Trophoblast cell (in vitro differentiated cells and primary cell): ENCODE results near the gene MFSD2A.
"Not testable (repeated sequence)": the region's sequence is repeated elsewhere in the genome, so short reads cannot be mapped to it uniquely, and the experiment has no call there.

Experiments
- DNase-seq, 2 donors: peaks; one replicate each; pipeline ENCODE4 v3.0.0-alpha.2; 2016
- H2AFZ ChIP-seq: 2 replicates; pipeline ENCODE4 v1.6.1; 2013; ENCODE audit warnings: low read length, moderate library complexity, mild to moderate bottlenecking; ENCODE audit not compliant: insufficient read depth, poor library complexity
- H2AK5ac ChIP-seq: 2 replicates; pipeline ENCODE4 v1.6.1; 2013; ENCODE audit warnings: mild to moderate bottlenecking, low read length
- H2BK120ac ChIP-seq: 2 replicates; pipeline ENCODE4 v1.6.1; 2013; ENCODE audit warnings: low read length, mild to moderate bottlenecking, moderate library complexity; ENCODE audit not compliant: insufficient read depth, poor library complexity
- H2BK12ac ChIP-seq: 2 replicates; pipeline ENCODE4 v1.6.1; 2013; ENCODE audit warnings: mild to moderate bottlenecking, low read length, moderate library complexity
- H2BK5ac ChIP-seq: 2 replicates; pipeline ENCODE4 v1.6.1; 2013; ENCODE audit warnings: low read length, low read depth, moderate library complexity, mild to moderate bottlenecking; ENCODE audit not compliant: poor library complexity
- H3K14ac ChIP-seq: 2 replicates; pipeline ENCODE4 v1.6.1; 2013; ENCODE audit warnings: mild to moderate bottlenecking, low read length
- H3K18ac ChIP-seq: 2 replicates; pipeline ENCODE4 v1.6.1; 2013; ENCODE audit warnings: mild to moderate bottlenecking, low read length
- H3K23ac ChIP-seq: 2 replicates; pipeline ENCODE4 v1.6.1; 2013; ENCODE audit warnings: low read length
- H3K27ac ChIP-seq: 2 replicates; pipeline ENCODE4 v1.5.1; 2013; ENCODE audit warnings: low read depth, mild to moderate bottlenecking, inconsistent platforms, low read length, moderate library complexity
- H3K27me3 ChIP-seq: 2 replicates; pipeline ENCODE4 v1.6.1; 2013; ENCODE audit warnings: inconsistent platforms, mild to moderate bottlenecking, low read length, moderate library complexity; ENCODE audit not compliant: insufficient read depth
- H3K36me3 ChIP-seq, 2 experiments: 1 replicate in 1 of 2; 2 replicates in 1 of 2; pipeline ENCODE4 v1.6.1; 2013; ENCODE audit warnings: low read length in 2 of 2, mild to moderate bottlenecking in 2 of 2, moderate library complexity in 1 of 2; ENCODE audit not compliant: insufficient read depth in 2 of 2, control insufficient read depth in 1 of 2
- H3K4ac ChIP-seq: 2 replicates; pipeline ENCODE4 v1.6.1; 2013; ENCODE audit warnings: low read depth, mild to moderate bottlenecking, low read length, moderate library complexity
- H3K4me1 ChIP-seq, 2 experiments: 1 replicate in 1 of 2; 2 replicates in 1 of 2; pipeline ENCODE4 v1.6.1; 2013; ENCODE audit warnings: low read length in 2 of 2, mild to moderate bottlenecking in 2 of 2, moderate library complexity in 1 of 2; ENCODE audit not compliant: insufficient read depth in 2 of 2, control insufficient read depth in 1 of 2
- H3K4me2 ChIP-seq: 2 replicates; pipeline ENCODE4 v1.6.1; 2013; ENCODE audit warnings: inconsistent platforms, mild to moderate bottlenecking, low read length, moderate library complexity
- H3K4me3 ChIP-seq: 2 replicates; pipeline ENCODE4 v1.5.1; 2013; ENCODE audit warnings: mild to moderate bottlenecking, low read depth, low read length, inconsistent platforms
- H3K79me1 ChIP-seq: one replicate; pipeline ENCODE4 v1.6.1; 2013; ENCODE audit warnings: low read length
- H3K79me2 ChIP-seq: 2 replicates; pipeline ENCODE4 v1.6.1; 2013; ENCODE audit warnings: low read length, mild to moderate bottlenecking; ENCODE audit not compliant: control insufficient read depth, insufficient read depth, poor library complexity
- H3K9ac ChIP-seq: 2 replicates; pipeline ENCODE4 v1.6.1; 2013; ENCODE audit warnings: mild to moderate bottlenecking, low read length
- H3K9me3 ChIP-seq: 2 replicates; pipeline ENCODE4 v1.6.1; 2013; ENCODE audit warnings: low read depth, mild to moderate bottlenecking, control low read depth, inconsistent platforms, low read length; ENCODE audit not compliant: insufficient read depth
- H4K12ac ChIP-seq: 2 replicates; pipeline ENCODE4 v1.6.1; 2013; ENCODE audit warnings: low read depth, mild to moderate bottlenecking, low read length, moderate library complexity
- H4K8ac ChIP-seq: 2 replicates; pipeline ENCODE4 v1.6.1; 2013; ENCODE audit warnings: low read depth, mild to moderate bottlenecking, low read length, moderate library complexity
- H4K91ac ChIP-seq: one replicate; pipeline ENCODE4 v1.6.1; 2013; ENCODE audit warnings: low read depth, mild to moderate bottlenecking, low read length, moderate library complexity
- WGBS: extraction: QIAGEN DNeasy Blood & Tissue Kit; methylation state at CpG from one replicate; pipeline ENCODE4 v1.1.7; 2013; ENCODE audit warnings: missing lambda C conversion rate; ENCODE audit not compliant: insufficient read length, insufficient coverage; ENCODE audit errors: extremely low coverage; 5-methylcytosine and 5-hydroxymethylcytosine counted together

MFSD2A gene

GRCh38 chr1:40004857-40005256, 49.9 kb downstream of the MFSD2A start:
- Histone ChIP-seq H3K27ac (no peak overlapping the region), H2BK5ac (no peak overlapping the region), H3K23ac (no peak overlapping the region), H3K79me2 (no peaks in the 10 kb centered on the region), H3K4ac (no peak overlapping the region), H4K12ac (no peak overlapping the region), H3K14ac (no peak overlapping the region), H2AK5ac (no peak overlapping the region), H2BK120ac (no peak overlapping the region), H3K4me2 (no peak overlapping the region), H3K79me1 (no peaks in the 10 kb centered on the region), H2BK12ac (no peak overlapping the region), H3K9ac (no peak overlapping the region), H3K36me3 (no peaks in the 10 kb centered on the region), H3K27me3 (no peaks in the 10 kb centered on the region), H3K4me1 (no peaks in the 10 kb centered on the region), H4K8ac (no peak overlapping the region), H3K9me3 (no peaks in the 10 kb centered on the region), H3K18ac (no peak overlapping the region), H2AFZ (no peak overlapping the region), H4K91ac (no peak overlapping the region), H3K4me3 (no peak overlapping the region)
- peak; percentile 85 to 90 for DNase-seq
- no CpG with 5 or more reads among the region's 2 CpGs for WGBS

GRCh38 chr1:40007481-40008034, 52.6 kb downstream of the MFSD2A start:
- not testable (repeated sequence) for H3K4me1 ChIP-seq, H3K23ac ChIP-seq, H4K8ac ChIP-seq, H2BK12ac ChIP-seq, H3K9ac ChIP-seq, H2AK5ac ChIP-seq, H3K4me3 ChIP-seq, H2BK5ac ChIP-seq, H3K79me2 ChIP-seq, H3K79me1 ChIP-seq, H3K36me3 ChIP-seq, H3K4me2 ChIP-seq, H3K14ac ChIP-seq, H3K27ac ChIP-seq, H2AFZ ChIP-seq, H3K18ac ChIP-seq, H3K27me3 ChIP-seq, H4K12ac ChIP-seq, H2BK120ac ChIP-seq, H4K91ac ChIP-seq, H3K9me3 ChIP-seq, H3K4ac ChIP-seq
- peak; percentile 76 to 87 for DNase-seq
- WGBS = no CpG with 5 or more reads among the region's 3 CpGs

GRCh38 chr1:40011198-40011597, 56.3 kb downstream of the MFSD2A start:
- DNase-seq = no peak
- no peak overlapping the region for H3K27ac ChIP-seq
- H2AFZ ChIP-seq = no peak overlapping the region
- H3K4me1 ChIP-seq = no peaks in the 10 kb centered on the region
- no peak overlapping the region for H4K91ac ChIP-seq
- no peaks in the 10 kb centered on the region for H3K36me3 ChIP-seq
- H2BK5ac ChIP-seq = no peak overlapping the region
- no peak overlapping the region for H3K4me2 ChIP-seq
- H3K23ac ChIP-seq = no peak overlapping the region
- H3K79me2 ChIP-seq = no peaks in the 10 kb centered on the region
- no peak overlapping the region for H3K4me3 ChIP-seq
- H3K4ac ChIP-seq = no peak overlapping the region
- no peak overlapping the region for H3K9ac ChIP-seq
- no peak overlapping the region for H2BK120ac ChIP-seq
- no peak overlapping the region for H2BK12ac ChIP-seq
- H4K12ac ChIP-seq = no peak overlapping the region
- no peak overlapping the region for H3K14ac ChIP-seq
- H3K27me3 ChIP-seq = no peaks in the 10 kb centered on the region
- H3K18ac ChIP-seq = no peak overlapping the region
- no peaks in the 10 kb centered on the region for H3K79me1 ChIP-seq
- H4K8ac ChIP-seq = no peak overlapping the region
- H2AK5ac ChIP-seq = no peak overlapping the region
- no peaks in the 10 kb centered on the region for H3K9me3 ChIP-seq
- no CpG with 5 or more reads among the region's 3 CpGs for WGBS

- Histone ChIP-seq H3K9ac (no peak overlapping the region), H2BK5ac (no peak overlapping the region), H2BK12ac (no peak overlapping the region), H3K14ac (no peak overlapping the region), H4K8ac (no peak overlapping the region), H3K4me2 (no peak overlapping the region), H2AFZ (no peak overlapping the region), H4K12ac (no peak overlapping the region), H3K23ac (no peak overlapping the region), H4K91ac (no peak overlapping the region), H3K4me1 (no peaks in the 10 kb centered on the region), H3K4me3 (no peak overlapping the region), H3K4ac (no peak overlapping the region), H3K79me1 (no peaks in the 10 kb centered on the region), H3K18ac (no peak overlapping the region), H2AK5ac (no peak overlapping the region), H3K36me3 (no peaks in the 10 kb centered on the region), H3K9me3 (no peaks in the 10 kb centered on the region), H3K27ac (no peak overlapping the region), H2BK120ac (no peak overlapping the region), H3K27me3 (no peaks in the 10 kb centered on the region), H3K79me2 (no peaks in the 10 kb centered on the region)
- WGBS = no CpG with 5 or more reads among the region's 3 CpGs
- DNase-seq = peak; percentile 68 to 92
Measured at GRCh38 chr1:40014253-40014706, 59.3 kb downstream of the MFSD2A start.
